ENCODE results near the gene HARBI1. TPM values are rescaled to one million over a fixed set of nuclear protein-coding genes. Genes with fewer than 3 reads are reported as not detected.

The HARBI1 gene
- total and polyA plus RNA-seq, 2 experiments from 2014 or later = 4.4 to 6.5 TPM

DNA sequence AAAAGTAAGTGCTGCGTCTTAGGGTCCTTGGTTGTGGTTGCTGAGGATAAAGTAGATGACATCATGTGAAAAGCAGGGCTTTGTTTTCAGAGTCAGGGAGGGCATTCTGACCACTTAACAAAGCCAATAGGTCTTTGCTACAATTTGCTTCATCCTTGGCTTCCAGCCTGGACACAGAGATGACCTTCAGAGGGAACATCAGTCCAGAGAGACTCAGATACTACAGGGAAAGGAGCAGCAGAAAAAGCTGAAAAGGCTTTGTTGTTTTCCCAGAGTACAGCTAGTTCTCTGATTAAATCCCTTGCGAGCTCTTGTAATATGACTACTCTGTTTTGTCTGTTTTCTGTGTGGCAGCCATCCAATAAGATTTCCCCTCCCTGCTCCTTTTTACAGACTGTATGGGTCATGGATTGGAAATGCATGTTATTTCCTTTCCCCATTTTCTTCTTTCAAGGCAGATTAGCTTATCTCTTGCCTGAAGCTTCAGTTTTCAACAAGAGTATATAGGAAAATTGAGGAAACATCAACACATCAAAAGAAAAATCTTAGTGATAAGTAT, 32.2 kb upstream of the HARBI1 start:
- no peaks in the 10 kb centered on the region for H3K79me2 ChIP-seq
- H2AFZ ChIP-seq = no peak overlapping the region
- TF ChIP-seq EZH2phosphoT487 (IDR thresholded peaks at IDR 0.05; ENCODE audit: low read depth, severe bottlenecking, unreplicated experiment) = no peak
- no peak for TF ChIP-seq EZH2 (IDR thresholded peaks at IDR 0.05; ENCODE audit: borderline replicate concordance)
- TF ChIP-seq, protein P1, sequence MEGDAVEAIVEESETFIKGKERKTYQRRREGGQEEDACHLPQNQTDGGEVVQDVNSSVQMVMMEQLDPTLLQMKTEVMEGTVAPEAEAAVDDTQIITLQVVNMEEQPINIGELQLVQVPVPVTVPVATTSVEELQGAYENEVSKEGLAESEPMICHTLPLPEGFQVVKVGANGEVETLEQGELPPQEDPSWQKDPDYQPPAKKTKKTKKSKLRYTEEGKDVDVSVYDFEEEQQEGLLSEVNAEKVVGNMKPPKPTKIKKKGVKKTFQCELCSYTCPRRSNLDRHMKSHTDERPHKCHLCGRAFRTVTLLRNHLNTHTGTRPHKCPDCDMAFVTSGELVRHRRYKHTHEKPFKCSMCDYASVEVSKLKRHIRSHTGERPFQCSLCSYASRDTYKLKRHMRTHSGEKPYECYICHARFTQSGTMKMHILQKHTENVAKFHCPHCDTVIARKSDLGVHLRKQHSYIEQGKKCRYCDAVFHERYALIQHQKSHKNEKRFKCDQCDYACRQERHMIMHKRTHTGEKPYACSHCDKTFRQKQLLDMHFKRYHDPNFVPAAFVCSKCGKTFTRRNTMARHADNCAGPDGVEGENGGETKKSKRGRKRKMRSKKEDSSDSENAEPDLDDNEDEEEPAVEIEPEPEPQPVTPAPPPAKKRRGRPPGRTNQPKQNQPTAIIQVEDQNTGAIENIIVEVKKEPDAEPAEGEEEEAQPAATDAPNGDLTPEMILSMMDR (IDR thresholded peaks at IDR 0.05; ENCODE audit: poor library complexity) = no peak
- no peaks in the 10 kb centered on the region for H3K4me1 ChIP-seq (ENCODE audit: insufficient read depth)
- no peaks in the 10 kb centered on the region for H3K9me3 ChIP-seq (ENCODE audit: low read depth)
- DNase-seq (ENCODE audit: low spot score) = peak; percentile 70
- no peaks in the 10 kb centered on the region for H3K36me3 ChIP-seq (replicated peaks; ENCODE audit: insufficient read depth, low read depth)
- no peaks in the 10 kb centered on the region for H3K9me2 ChIP-seq (replicated peaks; ENCODE audit: insufficient read depth)
- WGBS (ENCODE audit: low lambda C conversion rate, missing lambda C conversion rate) = 57% methylated on average over 2 of the region's 2 CpGs
- H3K27ac ChIP-seq = peak overlapping the region; percentile 62
- H4K20me1 ChIP-seq (ENCODE audit: insufficient read depth, poor library complexity, severe bottlenecking) = no peaks in the 10 kb centered on the region
- no peak overlapping the region for H3K4me3 ChIP-seq
- H3K27me3 ChIP-seq = no peaks in the 10 kb centered on the region
- peak overlapping the region; percentile 29 for H3K4me2 ChIP-seq

DNA sequence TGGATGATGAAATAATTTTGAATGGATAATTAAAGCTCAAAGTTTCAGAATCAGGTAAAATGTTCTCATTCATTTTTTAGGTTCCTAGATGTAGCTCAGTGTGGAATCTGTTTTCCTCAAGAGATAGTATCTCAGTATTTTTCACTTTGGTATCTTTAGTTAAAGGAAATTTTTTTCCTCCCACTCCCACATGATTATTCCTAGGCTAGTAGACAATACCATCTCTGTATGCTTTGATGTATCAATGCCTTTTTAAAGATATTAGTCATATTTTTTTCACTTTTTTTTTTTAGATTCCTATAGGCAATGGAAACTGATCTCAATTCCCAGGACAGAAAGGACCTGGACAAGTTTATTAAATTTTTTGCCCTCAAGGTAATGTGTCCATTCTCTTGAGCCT, 27.0 kb upstream of the HARBI1 start:
- no peak for TF ChIP-seq EZH2 (IDR thresholded peaks at IDR 0.05; ENCODE audit: borderline replicate concordance)
- TF ChIP-seq EZH2phosphoT487 (IDR thresholded peaks at IDR 0.05; ENCODE audit: low read depth, severe bottlenecking, unreplicated experiment) = no peak
- TF ChIP-seq, protein P1 (IDR thresholded peaks at IDR 0.05; ENCODE audit: poor library complexity) = no peak

DNA sequence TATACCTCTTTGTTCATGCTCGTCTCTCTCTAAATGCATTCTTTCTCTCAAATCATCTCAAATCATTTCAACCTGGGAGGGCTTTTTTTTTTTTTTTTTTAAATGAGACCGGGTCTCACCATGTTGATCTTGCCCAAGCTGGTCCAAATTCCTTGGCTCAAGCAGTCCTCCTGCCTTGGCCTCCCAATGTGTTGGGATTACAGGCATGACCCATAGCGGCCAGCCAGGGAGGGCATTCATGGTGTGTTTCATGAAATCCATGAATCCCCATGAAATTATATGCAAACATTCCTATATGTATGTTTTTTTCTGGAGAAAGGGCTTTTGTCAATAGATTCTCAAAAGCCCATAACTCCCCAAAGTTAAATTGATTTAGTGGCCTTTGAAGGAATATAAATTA, 26.5 kb upstream of the HARBI1 start:
- H2AFZ ChIP-seq = no peak overlapping the region
- no peak overlapping the region for H3K4me2 ChIP-seq
- H3K36me3 ChIP-seq (replicated peaks; ENCODE audit: insufficient read depth, low read depth) = no peaks in the 10 kb centered on the region
- H3K4me1 ChIP-seq (ENCODE audit: insufficient read depth) = peaks cover 8% of the 10 kb centered on the region
- H3K27ac ChIP-seq = no peak overlapping the region
- no peak for TF ChIP-seq EZH2 (IDR thresholded peaks at IDR 0.05; ENCODE audit: borderline replicate concordance)
- TF ChIP-seq EZH2phosphoT487 (IDR thresholded peaks at IDR 0.05; ENCODE audit: low read depth, severe bottlenecking, unreplicated experiment) = no peak
- TF ChIP-seq, protein P1 (IDR thresholded peaks at IDR 0.05; ENCODE audit: poor library complexity) = no peak
- H3K27me3 ChIP-seq = no peaks in the 10 kb centered on the region
- H3K4me3 ChIP-seq = no peak overlapping the region
- peaks cover 27% of the 10 kb centered on the region for H3K79me2 ChIP-seq
- no peaks in the 10 kb centered on the region for H4K20me1 ChIP-seq (ENCODE audit: insufficient read depth, poor library complexity, severe bottlenecking)
- DNase-seq (ENCODE audit: low spot score) = no peak
- H3K9me2 ChIP-seq (replicated peaks; ENCODE audit: insufficient read depth) = no peaks in the 10 kb centered on the region
- no peaks in the 10 kb centered on the region for H3K9me3 ChIP-seq (ENCODE audit: low read depth)
- 98% methylated on average over 3 of the region's 3 CpGs for WGBS (ENCODE audit: low lambda C conversion rate, missing lambda C conversion rate)

More for the DNA sequence above, 27.0 kb upstream of the HARBI1 start:
- no peaks in the 10 kb centered on the region for H3K9me2 ChIP-seq (replicated peaks; ENCODE audit: insufficient read depth)
- peaks cover 8% of the 10 kb centered on the region for H3K4me1 ChIP-seq (ENCODE audit: insufficient read depth)
- no peak overlapping the region for H3K4me2 ChIP-seq
- H3K4me3 ChIP-seq = no peak overlapping the region
- no peaks in the 10 kb centered on the region for H3K9me3 ChIP-seq (ENCODE audit: low read depth)
- H3K27ac ChIP-seq = no peak overlapping the region
- H3K79me2 ChIP-seq = peaks cover 23% of the 10 kb centered on the region
- no peak overlapping the region for H2AFZ ChIP-seq
- no peaks in the 10 kb centered on the region for H4K20me1 ChIP-seq (ENCODE audit: insufficient read depth, poor library complexity, severe bottlenecking)
- H3K27me3 ChIP-seq = no peaks in the 10 kb centered on the region
- DNase-seq (ENCODE audit: low spot score) = no peak
- H3K36me3 ChIP-seq (replicated peaks; ENCODE audit: insufficient read depth, low read depth) = no peaks in the 10 kb centered on the region
